Medulla oblongata (tissue), 1 donor: ENCODE data around the gene ERCC1.
A peak's percentile ranks its signal among the peaks of the same experiment; 100 is the strongest.
"Not testable (repeated sequence)": the region's sequence is repeated elsewhere in the genome, so short reads cannot be mapped to it uniquely, and the experiment has no call there.

ENCODE experiments used
- DNase-seq: peaks from one replicate; pipeline ENCODE4 v3.0.0-alpha.2; 2015; ENCODE audit errors: extremely low spot score

The ERCC1 gene

GRCh38 chr19:45429896-45430295 lies 6.2 kb upstream of the ERCC1 start:
- DNase-seq: not testable (repeated sequence)

GRCh38 chr19:45428384-45429231 lies 4.9 kb upstream of the ERCC1 start:
- DNase-seq: no peak

- no peak for DNase-seq
Measured at GRCh38 chr19:45424191-45425058, 708 bp upstream of the ERCC1 start.

- no peak for DNase-seq
Measured at GRCh38 chr19:45423033-45423588, 606 bp downstream of the ERCC1 start.

- no peak for DNase-seq
Measured at GRCh38 chr19:45421947-45422498, 1.7 kb downstream of the ERCC1 start.

GRCh38 chr19:45420871-45421270 lies 2.8 kb downstream of the ERCC1 start:
- no peak for DNase-seq

GRCh38 chr19:45420356-45420755 lies 3.4 kb downstream of the ERCC1 start:
- DNase-seq: no peak

- DNase-seq: no peak
Measured at GRCh38 chr19:45419895-45420294, 3.8 kb downstream of the ERCC1 start.

- DNase-seq: peak; percentile 79
Measured at GRCh38 chr19:45419396-45419795, 4.3 kb downstream of the ERCC1 start.

GRCh38 chr19:45418802-45419201 lies 4.9 kb downstream of the ERCC1 start:
- peak; percentile 43 for DNase-seq

GRCh38 chr19:45417151-45417550 lies 6.6 kb downstream of the ERCC1 start:
- DNase-seq: no peak

- no peak for DNase-seq
Measured at GRCh38 chr19:45414468-45414867, 9.2 kb downstream of the ERCC1 start.

GRCh38 chr19:45413497-45413896 lies 10.2 kb downstream of the ERCC1 start:
- no peak for DNase-seq

- not testable (repeated sequence) for DNase-seq
Measured at GRCh38 chr19:45410330-45410729, 13.4 kb downstream of the ERCC1 start.

GRCh38 chr19:45409557-45409920 lies 14.2 kb downstream of the ERCC1 start:
- no peak for DNase-seq

- no peak for DNase-seq
Measured at GRCh38 chr19:45408830-45409556, 14.7 kb downstream of the ERCC1 start.

GRCh38 chr19:45408121-45408520 lies 15.6 kb downstream of the ERCC1 start:
- DNase-seq: no peak

- not testable (repeated sequence) for DNase-seq
Measured at GRCh38 chr19:45407585-45407984, 16.1 kb downstream of the ERCC1 start.

GRCh38 chr19:45407091-45407375 lies 16.7 kb downstream of the ERCC1 start:
- DNase-seq: no peak

- DNase-seq: peak; percentile 94
Measured at GRCh38 chr19:45406226-45407090, 17.3 kb downstream of the ERCC1 start, which contains the start of gene POLR1G. POLR1G (plus strand) TSS chr19:45406644; CDS start chr19:45406697, 53 bp downstream.
